Breast epithelium (tissue), 4 donors: ENCODE data around the gene SLX4IP. TPM values are rescaled to one million over a fixed set of nuclear protein-coding genes. Genes with fewer than 3 reads are reported as not detected.

Experiments used
- DNase-seq, 2 donors: peaks; one replicate each; pipeline ENCODE4 v3.0.0-alpha.2; 2019; ENCODE audit warnings: low spot score in 2 of 2
- H3K27ac ChIP-seq, 2 donors: fragments of 200-600 bp; sonication (generic) in 1 of 2; one replicate each; pipeline ENCODE4 v1.5.1; 2016 to 2019; ENCODE audit warnings: mild to moderate bottlenecking in 1 of 2
- H3K27me3 ChIP-seq, 2 donors: fragments of 200-600 bp; sonication (generic) in 1 of 2; one replicate each; pipeline versions ENCODE4 v1.5.1 to v1.6.0; 2017 to 2019; ENCODE audit warnings: control low read depth in 1 of 2, mild to moderate bottlenecking in 1 of 2
- H3K36me3 ChIP-seq: fragments of 200-600 bp; one replicate; pipeline ENCODE4 v1.5.1; 2019
- H3K4me1 ChIP-seq, 2 donors: fragments of 200-600 bp; sonication (generic); one replicate each; pipeline ENCODE4 v1.5.1; 2016 to 2019; ENCODE audit warnings: control low read depth in 1 of 2
- H3K4me3 ChIP-seq, 3 donors: fragments of 200-600 bp; sonication (generic); 1 replicate in 2 of 3; 2 replicates in 1 of 3; pipeline ENCODE4 v1.5.1; 2016 to 2019; ENCODE audit warnings: mild to moderate bottlenecking in 3 of 3, moderate library complexity in 2 of 3
- H3K9me3 ChIP-seq, 2 donors: fragments of 200-600 bp; sonication (generic) in 1 of 2; one replicate each; pipeline ENCODE4 v1.5.1; 2016 to 2019; ENCODE audit warnings: control low read depth in 1 of 2
- CTCF ChIP-seq, 3 donors: fragments of 450-650 bp; IDR thresholded peaks; one replicate each; pipeline ENCODE4 v1.5.1; 2016 to 2017; ENCODE audit warnings: antibody characterized with exemption in 3 of 3, mild to moderate bottlenecking in 3 of 3, moderate library complexity in 3 of 3
- POLR2A ChIP-seq: fragments of 450-650 bp; IDR thresholded peaks from one replicate; pipeline ENCODE4 v1.6.1; 2016; ENCODE audit warnings: antibody characterized with exemption, mild to moderate bottlenecking, moderate library complexity
- POLR2AphosphoS5 ChIP-seq, 3 donors: sonication (generic); formaldehyde crosslinking; IDR thresholded peaks; one replicate each; pipeline ENCODE4 v1.6.1; 2017; ENCODE audit warnings: antibody characterized with exemption in 3 of 3
- intact Hi-C: fragments of 100-400 bp; cut with DNase I; formaldehyde crosslinking; loops from one replicate; pipeline ENCODE4 v1.15.1; 2023; ENCODE audit warnings: low total_unique reads
- total RNA-seq, 3 donors: library from RNA; depleted of rRNA; stranded (reverse); fragments of >200 nt; gene quantifications; one replicate each; pipeline ENCODE4 v1.1.0, GENCODE V29; 2016

SLX4IP gene
- total RNA-seq, 3 donors from 2014 or later, result 4.2 to 6.9 (median 5.9) TPM

- H3K27me3 ChIP-seq, result no peaks in the 10 kb centered on the region
- no peaks in the 10 kb centered on the region for H3K9me3 ChIP-seq
- intact Hi-C loops, result no loop called here
- H3K36me3 ChIP-seq, result no peaks in the 10 kb centered on the region
- no peak for DNase-seq
- no peak overlapping the region for H3K27ac ChIP-seq
- TF ChIP-seq POLR2AphosphoS5 (IDR thresholded peaks at IDR 0.05), result no peak
- TF ChIP-seq POLR2A, result no peak
- no peak for TF ChIP-seq CTCF (IDR thresholded peaks at IDR 0.05)
- no peak overlapping the region for H3K4me3 ChIP-seq
- H3K4me1 ChIP-seq, result no peaks in the 10 kb centered on the region
Measured at GRCh38 chr20:10559266-10559665, 124.2 kb downstream of the SLX4IP start.

DNA sequence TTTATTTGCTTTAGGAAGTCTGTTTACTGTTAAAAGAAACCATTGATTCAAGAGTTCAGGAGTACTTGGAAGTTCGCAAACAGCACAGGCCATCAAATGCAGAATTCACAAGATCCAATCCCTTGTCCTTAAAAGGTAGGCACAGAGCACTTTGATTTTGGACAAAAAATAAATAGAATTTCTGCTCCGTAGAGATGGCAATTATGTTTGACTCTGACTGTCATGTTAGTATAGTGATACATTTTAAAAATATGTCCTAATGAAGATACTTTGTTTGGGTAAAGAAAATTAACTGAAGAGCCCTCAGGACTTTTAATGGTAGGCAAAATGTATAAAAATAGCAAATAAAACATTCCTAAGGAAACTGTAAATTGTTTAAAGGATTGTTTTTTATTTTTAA, 125.6 kb downstream of the SLX4IP start:
- TF ChIP-seq CTCF (IDR thresholded peaks at IDR 0.05), result no peak
- no peak for TF ChIP-seq POLR2A
- no peak for TF ChIP-seq POLR2AphosphoS5 (IDR thresholded peaks at IDR 0.05)
- DNase-seq, result no peak
- Histone ChIP-seq H3K4me1 (no peaks in the 10 kb centered on the region), H3K27ac (no peak overlapping the region), H3K9me3 (no peaks in the 10 kb centered on the region), H3K27me3 (no peaks in the 10 kb centered on the region), H3K4me3 (no peak overlapping the region), H3K36me3 (no peaks in the 10 kb centered on the region)
- intact Hi-C loops, result loop anchor here (10.0 kb wide), 1 partner anchor 114 kb away; the partner anchor contains the start of gene JAG1

DNA sequence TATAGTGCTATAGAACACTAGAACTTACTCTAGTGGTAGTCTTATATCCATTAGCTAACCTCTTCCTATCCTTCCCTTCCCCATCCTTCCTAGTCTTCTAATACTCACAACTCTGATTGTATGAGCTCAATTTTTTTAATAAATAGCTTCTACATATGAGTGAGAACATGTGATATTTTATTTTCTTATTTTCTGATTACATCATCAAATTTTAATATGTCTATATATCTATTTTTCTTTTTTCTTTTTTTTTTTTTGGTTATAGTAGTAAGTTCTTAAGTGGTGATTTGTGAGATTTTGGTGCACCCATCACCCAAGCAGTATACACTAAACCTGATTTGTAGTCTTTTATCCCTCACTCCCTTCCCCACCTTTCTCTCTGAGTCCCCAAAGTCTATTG, 126.2 kb downstream of the SLX4IP start:
- TF ChIP-seq CTCF (IDR thresholded peaks at IDR 0.05) (no peak), POLR2AphosphoS5 (IDR thresholded peaks at IDR 0.05) (no peak), POLR2A (no peak)
- no peak for DNase-seq
- H3K4me1 ChIP-seq, result no peaks in the 10 kb centered on the region
- H3K4me3 ChIP-seq, result no peak overlapping the region
- no peaks in the 10 kb centered on the region for H3K27me3 ChIP-seq
- no peak overlapping the region for H3K27ac ChIP-seq
- intact Hi-C loops, result loop anchor here (10.0 kb wide), 1 partner anchor 113 kb away; the partner anchor contains the start of gene JAG1
- H3K36me3 ChIP-seq, result no peaks in the 10 kb centered on the region
- no peaks in the 10 kb centered on the region for H3K9me3 ChIP-seq

GRCh38 chr20:10562899-10563298, 127.8 kb downstream of the SLX4IP start:
- Histone ChIP-seq H3K27ac (no peak overlapping the region), H3K36me3 (no peaks in the 10 kb centered on the region), H3K4me3 (no peak overlapping the region), H3K9me3 (no peaks in the 10 kb centered on the region), H3K4me1 (no peaks in the 10 kb centered on the region), H3K27me3 (no peaks in the 10 kb centered on the region)
- TF ChIP-seq CTCF (IDR thresholded peaks at IDR 0.05) (no peak), POLR2AphosphoS5 (IDR thresholded peaks at IDR 0.05) (no peak), POLR2A (no peak)
- intact Hi-C loops, result loop anchor here (10.0 kb wide), 1 partner anchor 112 kb away; the partner anchor contains the start of gene JAG1
- no peak for DNase-seq

- H3K4me3 ChIP-seq, result no peak overlapping the region
- no peaks in the 10 kb centered on the region for H3K9me3 ChIP-seq
- H3K27me3 ChIP-seq, result no peaks in the 10 kb centered on the region
- no peaks in the 10 kb centered on the region for H3K4me1 ChIP-seq
- H3K36me3 ChIP-seq, result no peaks in the 10 kb centered on the region
- intact Hi-C loops, result loop anchor here (10.0 kb wide), 1 partner anchor 111 kb away; the partner anchor contains the start of gene JAG1
- DNase-seq, result no peak
- no peak for TF ChIP-seq CTCF (IDR thresholded peaks at IDR 0.05)
- no peak for TF ChIP-seq POLR2AphosphoS5 (IDR thresholded peaks at IDR 0.05)
- TF ChIP-seq POLR2A, result no peak
- H3K27ac ChIP-seq, result no peak overlapping the region
Measured at GRCh38 chr20:10563935-10564492, 128.9 kb downstream of the SLX4IP start.
